H1 (cell line): ENCODE results near the gene SMARCB1. TPM values are rescaled to one million over a fixed set of nuclear protein-coding genes. Genes with fewer than 3 reads are reported as not detected.

ENCODE experiments used
- CBX8 ChIP-seq: fragments of 300-800, 300-1000 bp; sonication (generic); IDR thresholded peaks from 2 replicates; pipeline ENCODE4 v1.7.1; 2016; ENCODE audit warnings: low read depth, low read length, borderline replicate concordance
- EP300 ChIP-seq, 2 experiments: IDR thresholded peaks; 1 replicate in 1 of 2; 2 replicates in 1 of 2; pipeline ENCODE4 v1.6.1; 2011 to 2012; ENCODE audit warnings: low read depth in 2 of 2, low read length in 2 of 2, mild to moderate bottlenecking in 2 of 2, borderline replicate concordance in 1 of 2, inconsistent platforms in 1 of 2, moderate library complexity in 1 of 2
- JUND ChIP-seq: IDR thresholded peaks from 2 replicates; pipeline ENCODE4 v1.6.1; 2011; ENCODE audit warnings: mild to moderate bottlenecking, improper control_type of control experiment, low read length
- NRF1 ChIP-seq: IDR thresholded peaks from 2 replicates; pipeline ENCODE4 v1.6.1; 2011; ENCODE audit warnings: mild to moderate bottlenecking, low read depth, low read length, improper control_type of control experiment
- RXRA ChIP-seq: IDR thresholded peaks from 2 replicates; pipeline ENCODE4 v1.6.1; 2011; ENCODE audit warnings: low read depth, mild to moderate bottlenecking, low read length, moderate library complexity; ENCODE audit not compliant: insufficient read depth
- TEAD4 ChIP-seq: IDR thresholded peaks from 2 replicates; pipeline ENCODE4 v1.6.1; 2012; ENCODE audit warnings: low read depth, low read length, inconsistent platforms, mixed read lengths
- YY1 ChIP-seq: IDR thresholded peaks from 2 replicates; pipeline ENCODE4 v1.6.1; 2011; ENCODE audit warnings: low read depth, mild to moderate bottlenecking, low read length
- polyA plus RNA-seq, 7 experiments: library from polyadenylated mRNA; depleted of rRNA in 3 of 7; stranded (reverse) in 5 of 7; unstranded in 2 of 7; fragments of >200 nt in 5 of 7; fragments of 200-250 nt in 2 of 7; gene quantifications; 1 replicate in 5 of 7; 2 replicates in 1 of 7; 4 replicates in 1 of 7; pipeline versions ENCODE4 v1.2.1 to v1.2.3, GENCODE V29; 2011 to 2013; ENCODE audit warnings: missing spikeins in 2 of 7, mixed read lengths in 2 of 7
- total RNA-seq: library from RNA; stranded (reverse); fragmentation: NEBNext Ultra II Directional; extraction: Animal tissue kit (Norgen Biotek cat#: 25700); gene quantifications from 2 replicates; pipeline ENCODE4 v1.2.1, GENCODE V29; 2021
- TF ChIP-seq, protein P1 (sequence below): fragments of 300-600 bp; sonication (generic); IDR thresholded peaks from 2 replicates; pipeline ENCODE4 v1.7.1; 2012; ENCODE audit warnings: low read length, moderate library complexity, mild to moderate bottlenecking, inconsistent platforms; ENCODE audit not compliant: insufficient replicate concordance
- TF ChIP-seq, protein P2 (sequence below): IDR thresholded peaks from 2 replicates; pipeline ENCODE4 v1.6.1; 2011; ENCODE audit warnings: low read depth, mild to moderate bottlenecking, low read length; ENCODE audit not compliant: insufficient read depth

SMARCB1 gene
- total and polyA plus RNA-seq, 2 of the 8 experiments (the other 6 are each of a cell fraction or from before 2014, with no cell fraction given) = 116 to 145 TPM

DNA sequence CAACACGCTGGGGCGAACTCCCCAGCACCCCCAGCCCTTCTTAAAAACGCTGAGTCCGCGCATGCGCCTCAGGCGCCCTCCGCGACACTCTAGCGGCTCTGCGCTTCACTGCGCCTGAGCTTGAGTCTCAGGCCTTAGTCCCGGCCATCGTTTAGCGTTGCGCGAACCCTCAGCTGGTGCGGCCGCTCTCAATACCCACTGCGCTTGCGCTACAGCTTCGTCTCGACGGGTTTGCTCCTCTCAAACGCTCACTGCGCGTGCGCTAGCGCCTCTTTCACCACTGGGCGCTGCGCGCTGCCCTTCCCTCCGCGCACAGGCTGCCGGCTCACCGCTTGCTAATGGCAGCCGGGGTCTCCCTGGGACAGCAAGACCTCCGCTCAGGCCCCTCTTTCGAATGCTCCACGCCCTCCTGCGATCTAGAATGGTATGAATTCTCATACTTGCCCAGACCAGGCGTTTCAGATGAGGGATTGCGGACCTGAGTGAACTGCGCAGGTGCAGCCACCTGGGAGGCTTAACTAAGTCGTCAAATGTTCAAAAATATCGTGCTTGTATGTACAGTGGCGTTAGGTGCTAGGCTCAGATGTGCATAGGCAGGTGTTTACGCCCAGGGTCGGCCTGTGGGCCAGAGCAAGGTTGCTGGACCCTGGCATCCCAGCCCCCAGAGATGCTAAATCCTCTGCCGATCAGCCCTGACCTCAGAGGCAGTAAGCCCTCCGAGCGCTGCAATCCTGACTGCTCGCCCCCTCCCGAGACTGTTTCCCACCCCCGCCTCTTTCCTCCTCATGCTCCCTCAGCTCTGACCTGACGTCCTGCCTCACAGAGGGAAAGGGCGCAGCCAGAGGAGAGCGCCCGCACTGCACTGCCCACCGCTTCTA, 71.1 kb downstream of the SMARCB1 start, which contains the start of gene SLC2A11 (continued):
- TF ChIP-seq, protein P1, sequence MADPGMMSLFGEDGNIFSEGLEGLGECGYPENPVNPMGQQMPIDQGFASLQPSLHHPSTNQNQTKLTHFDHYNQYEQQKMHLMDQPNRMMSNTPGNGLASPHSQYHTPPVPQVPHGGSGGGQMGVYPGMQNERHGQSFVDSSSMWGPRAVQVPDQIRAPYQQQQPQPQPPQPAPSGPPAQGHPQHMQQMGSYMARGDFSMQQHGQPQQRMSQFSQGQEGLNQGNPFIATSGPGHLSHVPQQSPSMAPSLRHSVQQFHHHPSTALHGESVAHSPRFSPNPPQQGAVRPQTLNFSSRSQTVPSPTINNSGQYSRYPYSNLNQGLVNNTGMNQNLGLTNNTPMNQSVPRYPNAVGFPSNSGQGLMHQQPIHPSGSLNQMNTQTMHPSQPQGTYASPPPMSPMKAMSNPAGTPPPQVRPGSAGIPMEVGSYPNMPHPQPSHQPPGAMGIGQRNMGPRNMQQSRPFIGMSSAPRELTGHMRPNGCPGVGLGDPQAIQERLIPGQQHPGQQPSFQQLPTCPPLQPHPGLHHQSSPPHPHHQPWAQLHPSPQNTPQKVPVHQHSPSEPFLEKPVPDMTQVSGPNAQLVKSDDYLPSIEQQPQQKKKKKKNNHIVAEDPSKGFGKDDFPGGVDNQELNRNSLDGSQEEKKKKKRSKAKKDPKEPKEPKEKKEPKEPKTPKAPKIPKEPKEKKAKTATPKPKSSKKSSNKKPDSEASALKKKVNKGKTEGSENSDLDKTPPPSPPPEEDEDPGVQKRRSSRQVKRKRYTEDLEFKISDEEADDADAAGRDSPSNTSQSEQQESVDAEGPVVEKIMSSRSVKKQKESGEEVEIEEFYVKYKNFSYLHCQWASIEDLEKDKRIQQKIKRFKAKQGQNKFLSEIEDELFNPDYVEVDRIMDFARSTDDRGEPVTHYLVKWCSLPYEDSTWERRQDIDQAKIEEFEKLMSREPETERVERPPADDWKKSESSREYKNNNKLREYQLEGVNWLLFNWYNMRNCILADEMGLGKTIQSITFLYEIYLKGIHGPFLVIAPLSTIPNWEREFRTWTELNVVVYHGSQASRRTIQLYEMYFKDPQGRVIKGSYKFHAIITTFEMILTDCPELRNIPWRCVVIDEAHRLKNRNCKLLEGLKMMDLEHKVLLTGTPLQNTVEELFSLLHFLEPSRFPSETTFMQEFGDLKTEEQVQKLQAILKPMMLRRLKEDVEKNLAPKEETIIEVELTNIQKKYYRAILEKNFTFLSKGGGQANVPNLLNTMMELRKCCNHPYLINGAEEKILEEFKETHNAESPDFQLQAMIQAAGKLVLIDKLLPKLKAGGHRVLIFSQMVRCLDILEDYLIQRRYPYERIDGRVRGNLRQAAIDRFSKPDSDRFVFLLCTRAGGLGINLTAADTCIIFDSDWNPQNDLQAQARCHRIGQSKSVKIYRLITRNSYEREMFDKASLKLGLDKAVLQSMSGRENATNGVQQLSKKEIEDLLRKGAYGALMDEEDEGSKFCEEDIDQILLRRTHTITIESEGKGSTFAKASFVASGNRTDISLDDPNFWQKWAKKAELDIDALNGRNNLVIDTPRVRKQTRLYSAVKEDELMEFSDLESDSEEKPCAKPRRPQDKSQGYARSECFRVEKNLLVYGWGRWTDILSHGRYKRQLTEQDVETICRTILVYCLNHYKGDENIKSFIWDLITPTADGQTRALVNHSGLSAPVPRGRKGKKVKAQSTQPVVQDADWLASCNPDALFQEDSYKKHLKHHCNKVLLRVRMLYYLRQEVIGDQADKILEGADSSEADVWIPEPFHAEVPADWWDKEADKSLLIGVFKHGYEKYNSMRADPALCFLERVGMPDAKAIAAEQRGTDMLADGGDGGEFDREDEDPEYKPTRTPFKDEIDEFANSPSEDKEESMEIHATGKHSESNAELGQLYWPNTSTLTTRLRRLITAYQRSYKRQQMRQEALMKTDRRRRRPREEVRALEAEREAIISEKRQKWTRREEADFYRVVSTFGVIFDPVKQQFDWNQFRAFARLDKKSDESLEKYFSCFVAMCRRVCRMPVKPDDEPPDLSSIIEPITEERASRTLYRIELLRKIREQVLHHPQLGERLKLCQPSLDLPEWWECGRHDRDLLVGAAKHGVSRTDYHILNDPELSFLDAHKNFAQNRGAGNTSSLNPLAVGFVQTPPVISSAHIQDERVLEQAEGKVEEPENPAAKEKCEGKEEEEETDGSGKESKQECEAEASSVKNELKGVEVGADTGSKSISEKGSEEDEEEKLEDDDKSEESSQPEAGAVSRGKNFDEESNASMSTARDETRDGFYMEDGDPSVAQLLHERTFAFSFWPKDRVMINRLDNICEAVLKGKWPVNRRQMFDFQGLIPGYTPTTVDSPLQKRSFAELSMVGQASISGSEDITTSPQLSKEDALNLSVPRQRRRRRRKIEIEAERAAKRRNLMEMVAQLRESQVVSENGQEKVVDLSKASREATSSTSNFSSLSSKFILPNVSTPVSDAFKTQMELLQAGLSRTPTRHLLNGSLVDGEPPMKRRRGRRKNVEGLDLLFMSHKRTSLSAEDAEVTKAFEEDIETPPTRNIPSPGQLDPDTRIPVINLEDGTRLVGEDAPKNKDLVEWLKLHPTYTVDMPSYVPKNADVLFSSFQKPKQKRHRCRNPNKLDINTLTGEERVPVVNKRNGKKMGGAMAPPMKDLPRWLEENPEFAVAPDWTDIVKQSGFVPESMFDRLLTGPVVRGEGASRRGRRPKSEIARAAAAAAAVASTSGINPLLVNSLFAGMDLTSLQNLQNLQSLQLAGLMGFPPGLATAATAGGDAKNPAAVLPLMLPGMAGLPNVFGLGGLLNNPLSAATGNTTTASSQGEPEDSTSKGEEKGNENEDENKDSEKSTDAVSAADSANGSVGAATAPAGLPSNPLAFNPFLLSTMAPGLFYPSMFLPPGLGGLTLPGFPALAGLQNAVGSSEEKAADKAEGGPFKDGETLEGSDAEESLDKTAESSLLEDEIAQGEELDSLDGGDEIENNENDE = no peak
- TF ChIP-seq JUND (no peak), YY1 (peak; percentile 77), TEAD4 (no peak), CBX8 (no peak), EP300 (IDR thresholded peaks at IDR 0.05; ENCODE audit: borderline replicate concordance in 1 of 2, low read depth in 2 of 2, low read length in 2 of 2) (no peak), NRF1 (peak; percentile 99), RXRA (no peak)
- TF ChIP-seq, protein P2, sequence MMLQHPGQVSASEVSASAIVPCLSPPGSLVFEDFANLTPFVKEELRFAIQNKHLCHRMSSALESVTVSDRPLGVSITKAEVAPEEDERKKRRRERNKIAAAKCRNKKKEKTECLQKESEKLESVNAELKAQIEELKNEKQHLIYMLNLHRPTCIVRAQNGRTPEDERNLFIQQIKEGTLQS = no peak
